22Rv1 (cell line): ENCODE data around the gene ZNF296.

ENCODE experiments used
- H3K27ac ChIP-seq: fragments of 450-650 bp; 2 replicates; pipeline ENCODE4 v1.5.1; 2017
- ZFX ChIP-seq: fragments of 450-650 bp; IDR thresholded peaks from 2 replicates; pipeline ENCODE4 v1.6.1; 2017; ENCODE audit warnings: antibody characterized with exemption, borderline replicate concordance
- TF ChIP-seq, protein P1 (sequence below): fragments of 450-650 bp; IDR thresholded peaks from 2 replicates; pipeline ENCODE4 v1.5.1; 2017; ENCODE audit warnings: mild to moderate bottlenecking

ZNF296 gene

DNA sequence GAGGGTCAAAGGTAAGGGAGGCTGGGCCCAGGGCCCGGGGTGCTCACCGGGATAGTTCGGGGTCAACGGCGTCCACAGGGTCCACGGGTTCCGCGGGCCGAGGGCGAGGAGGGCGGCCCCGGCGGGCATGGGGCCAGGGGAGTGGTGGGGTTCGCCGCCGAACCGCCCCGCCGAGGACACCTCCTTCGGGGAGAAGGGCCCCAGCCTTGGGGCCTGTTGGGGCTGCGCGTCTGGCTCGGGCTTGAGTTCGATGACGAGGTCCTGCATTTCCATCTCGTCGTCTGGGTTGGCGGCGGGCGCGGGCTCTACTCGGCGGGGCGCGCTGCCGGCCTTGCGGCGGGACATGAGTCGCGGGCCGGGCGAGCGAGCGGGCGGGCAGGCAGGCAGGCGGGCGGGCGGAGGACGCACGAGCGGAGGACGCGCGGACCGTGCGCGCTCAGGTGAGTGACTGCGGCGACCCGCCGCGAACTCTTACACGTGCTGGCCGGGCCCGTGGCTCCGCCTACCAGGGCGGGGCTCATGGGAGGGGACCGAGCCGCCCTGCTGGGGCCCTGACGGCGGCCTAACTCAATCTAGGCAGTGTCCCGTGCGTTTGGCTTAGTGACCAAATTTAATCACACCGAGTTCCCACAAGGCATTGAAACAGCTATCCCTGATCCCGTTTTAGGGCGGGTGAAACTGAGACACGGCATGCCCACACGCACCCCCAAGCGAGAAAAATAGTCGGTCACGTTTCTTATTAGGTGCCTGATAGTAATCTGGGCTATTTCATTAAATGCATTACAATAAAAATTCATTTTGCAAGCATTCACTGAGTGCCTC, at the start of gene ZNF296:
ZNF296 (minus strand) TSS at position 450 of the 822 bp plus-strand sequence; CDS start at position 345, 105 bp downstream.
- peak within 1 kb of the TSS; percentile 77 for H3K27ac ChIP-seq
- TF ChIP-seq ZFX: no peak
- TF ChIP-seq, protein P1, sequence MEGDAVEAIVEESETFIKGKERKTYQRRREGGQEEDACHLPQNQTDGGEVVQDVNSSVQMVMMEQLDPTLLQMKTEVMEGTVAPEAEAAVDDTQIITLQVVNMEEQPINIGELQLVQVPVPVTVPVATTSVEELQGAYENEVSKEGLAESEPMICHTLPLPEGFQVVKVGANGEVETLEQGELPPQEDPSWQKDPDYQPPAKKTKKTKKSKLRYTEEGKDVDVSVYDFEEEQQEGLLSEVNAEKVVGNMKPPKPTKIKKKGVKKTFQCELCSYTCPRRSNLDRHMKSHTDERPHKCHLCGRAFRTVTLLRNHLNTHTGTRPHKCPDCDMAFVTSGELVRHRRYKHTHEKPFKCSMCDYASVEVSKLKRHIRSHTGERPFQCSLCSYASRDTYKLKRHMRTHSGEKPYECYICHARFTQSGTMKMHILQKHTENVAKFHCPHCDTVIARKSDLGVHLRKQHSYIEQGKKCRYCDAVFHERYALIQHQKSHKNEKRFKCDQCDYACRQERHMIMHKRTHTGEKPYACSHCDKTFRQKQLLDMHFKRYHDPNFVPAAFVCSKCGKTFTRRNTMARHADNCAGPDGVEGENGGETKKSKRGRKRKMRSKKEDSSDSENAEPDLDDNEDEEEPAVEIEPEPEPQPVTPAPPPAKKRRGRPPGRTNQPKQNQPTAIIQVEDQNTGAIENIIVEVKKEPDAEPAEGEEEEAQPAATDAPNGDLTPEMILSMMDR: no peak

DNA sequence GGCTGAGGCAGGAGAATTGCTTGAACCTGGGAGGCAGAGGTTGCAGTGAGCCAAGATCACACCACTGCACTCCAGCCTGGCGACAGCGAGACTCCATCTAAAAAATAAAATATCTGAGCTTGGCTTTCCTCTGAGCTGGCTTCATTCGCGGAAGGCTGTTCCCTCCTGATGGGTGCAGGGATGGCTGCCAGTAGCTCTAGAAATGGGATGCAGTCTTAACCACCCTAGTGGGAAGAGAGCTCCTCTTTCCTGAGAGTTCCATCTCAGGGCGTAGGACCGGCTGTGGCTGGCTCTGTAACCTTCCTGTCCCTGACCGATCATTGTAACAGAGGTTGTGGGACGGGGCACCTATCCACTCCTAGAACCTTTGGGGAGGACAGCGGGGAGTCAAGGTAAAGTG, 49.1 kb upstream of the ZNF296 start:
- no peak for TF ChIP-seq ZFX
- TF ChIP-seq, protein P1: no peak
- H3K27ac ChIP-seq: peak overlapping the region; percentile 79; the same call in 1 of the 2 replicates

GRCh38 chr19:45124021-45124420, 47.7 kb upstream of the ZNF296 start:
- no peak for TF ChIP-seq ZFX
- TF ChIP-seq, protein P1: no peak
- peak overlapping the region; percentile 79 for H3K27ac ChIP-seq

DNA sequence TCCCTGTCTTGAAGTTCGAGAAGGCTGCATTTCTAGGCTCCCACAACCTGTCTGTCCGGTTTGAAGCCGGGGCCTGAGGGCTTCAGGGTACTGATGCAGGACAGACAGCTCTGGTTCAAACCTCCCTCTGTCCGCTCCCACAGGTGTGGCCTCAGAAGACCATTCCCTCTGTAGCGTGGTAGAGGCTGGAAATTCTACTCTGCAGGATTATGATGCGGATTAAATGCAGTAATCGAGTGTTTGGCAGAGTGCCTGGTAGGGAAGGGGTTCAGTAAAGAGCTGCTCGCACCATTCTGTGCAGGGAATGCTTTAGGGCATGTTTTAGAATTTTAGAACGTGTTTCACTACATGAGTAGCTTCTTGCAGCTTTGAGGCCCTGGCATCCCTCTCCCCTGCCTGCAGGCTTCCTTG, 47.2 kb upstream of the ZNF296 start:
- H3K27ac ChIP-seq: peak overlapping the region; percentile 79
- TF ChIP-seq, protein P1: no peak

- H3K27ac ChIP-seq: peak overlapping the region; percentile 79
- no peak for TF ChIP-seq ZFX
- TF ChIP-seq, protein P1: no peak
Observed at GRCh38 chr19:45122832-45123231, 46.6 kb upstream of the ZNF296 start.

- TF ChIP-seq ZFX: no peak
- TF ChIP-seq, protein P1: no peak
- H3K27ac ChIP-seq: peak overlapping the region; percentile 79
Observed at GRCh38 chr19:45121827-45122345, 45.6 kb upstream of the ZNF296 start.

- no peak for TF ChIP-seq ZFX
- TF ChIP-seq, protein P1: no peak
- H3K27ac ChIP-seq: peak overlapping the region; percentile 82
Observed at GRCh38 chr19:45119582-45119981, 43.3 kb upstream of the ZNF296 start.

DNA sequence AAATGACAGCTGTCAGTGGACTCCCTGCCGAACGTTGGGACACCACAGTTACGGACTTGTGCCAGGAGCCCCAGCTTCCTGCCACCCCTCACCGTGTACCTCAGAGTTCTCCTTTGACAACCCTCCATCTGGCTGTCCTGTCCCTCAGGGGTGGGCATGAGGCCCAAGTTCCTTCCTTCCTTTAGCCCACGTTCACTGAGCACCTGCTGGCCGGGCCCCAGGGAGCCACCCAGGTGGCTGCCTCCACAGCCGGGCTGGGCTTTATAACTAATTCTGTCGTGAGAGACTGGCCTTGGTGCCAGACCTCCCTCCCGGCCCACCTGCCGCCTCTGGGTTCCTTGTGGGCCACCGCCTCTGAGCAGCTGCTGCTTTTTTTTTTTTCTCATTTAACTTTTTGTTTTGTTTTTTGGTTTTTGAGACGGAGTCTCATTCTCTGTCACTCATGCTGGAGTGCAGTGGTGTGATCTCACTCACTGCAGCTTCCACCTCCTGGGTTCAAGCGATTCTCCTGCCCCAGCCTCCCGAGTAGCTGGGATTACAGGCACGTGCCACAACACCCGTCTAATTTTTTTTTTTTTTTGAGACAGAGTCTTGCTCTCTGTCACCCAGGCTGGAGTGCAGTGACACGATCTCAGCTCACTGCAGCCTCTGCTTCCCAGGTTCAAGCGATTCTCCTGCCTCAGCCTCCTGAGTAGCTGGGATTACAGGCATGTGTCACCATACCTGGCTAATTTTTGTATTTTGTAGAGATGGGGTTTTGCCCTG, 42.5 kb upstream of the ZNF296 start:
- peak overlapping the region; percentile 82 for H3K27ac ChIP-seq
